SK-N-SH (cell line): Measurements from ENCODE around the gene TMEM44. TPM values are rescaled to one million over a fixed set of nuclear protein-coding genes. Genes with fewer than 3 reads are reported as not detected.

Experiments used
- CTCF ChIA-PET: fragments of 300-600, 350-600 bp; formaldehyde crosslinking; extraction: SDS; loops from one replicate; lab custom pipeline; 2021; lab: Yijun Ruan, JAX
- POLR2A ChIA-PET: fragments of 350-600 bp; sonication (Branson Sonifier 250); formaldehyde crosslinking; extraction: SDS; loops from one replicate; lab custom pipeline; 2020; ENCODE audit warnings: antibody characterized with exemption, inconsistent platforms; lab: Yijun Ruan, JAX
- DNase-seq: peaks from one replicate; pipeline ENCODE4 v3.0.0; 2012
- H2AFZ ChIP-seq: fragments of 200-600 bp; sonication (generic); 2 replicates; pipeline ENCODE4 v1.8.1; 2016; ENCODE audit warnings: antibody characterized with exemption, mild to moderate bottlenecking, low read depth
- H3F3A ChIP-seq: fragments of 200-600 bp; sonication (generic); replicated peaks from 2 replicates; pipeline ENCODE3; 2016; ENCODE audit warnings: antibody characterized with exemption, mild to moderate bottlenecking; ENCODE audit not compliant: insufficient read depth
- H3K27ac ChIP-seq, 2 experiments: fragments of 200-500 bp in 1 of 2; fragments of 200-600 bp in 1 of 2; sonication (Bioruptor generic) in 1 of 2; sonication (generic), shearing (Covaris generic) in 1 of 2; 2 replicates each; pipeline versions ENCODE4 v1.5.1 to v1.6.1; 2014 to 2016; ENCODE audit warnings: low read depth in 2 of 2, inconsistent platforms in 1 of 2, low read length in 1 of 2, mild to moderate bottlenecking in 1 of 2, mixed read lengths in 1 of 2
- H3K27me3 ChIP-seq: fragments of 200-600 bp; sonication (generic), shearing (Covaris generic); 2 replicates; pipeline ENCODE4 v1.6.1; 2016; ENCODE audit warnings: mixed run types; ENCODE audit not compliant: insufficient read depth
- H3K36me3 ChIP-seq, 2 experiments: fragments of 200-500 bp in 1 of 2; fragments of 200-600 bp in 1 of 2; sonication (Bioruptor generic) in 1 of 2; sonication (generic) in 1 of 2; replicated peaks in 1 of 2; 2 replicates each; pipeline versions ENCODE3 to v1.5.1; 2014 to 2016; ENCODE audit warnings: low read length in 1 of 2, mild to moderate bottlenecking in 1 of 2; ENCODE audit not compliant: insufficient read depth in 2 of 2, control insufficient read depth in 1 of 2
- H3K4me1 ChIP-seq, 2 experiments: fragments of 200-500 bp in 1 of 2; fragments of 200-600 bp in 1 of 2; sonication (Bioruptor generic) in 1 of 2; sonication (generic), shearing (Covaris generic) in 1 of 2; 2 replicates each; pipeline versions ENCODE4 v1.5.1 to v1.6.1; 2014 to 2016; ENCODE audit warnings: low read depth in 1 of 2, low read length in 1 of 2, mixed run types in 1 of 2; ENCODE audit not compliant: insufficient read depth in 2 of 2, control insufficient read depth in 1 of 2
- H3K4me2 ChIP-seq: fragments of 200-600 bp; sonication (generic), shearing (Covaris generic); 2 replicates; pipeline ENCODE4 v1.6.1; 2017; ENCODE audit warnings: mixed run types
- H3K4me3 ChIP-seq, 2 experiments: fragments of 200-500 bp in 1 of 2; fragments of 200-600 bp in 1 of 2; sonication (Bioruptor generic) in 1 of 2; sonication (generic), shearing (Covaris generic) in 1 of 2; 2 replicates each; pipeline versions ENCODE4 v1.5.1 to v1.8.1; 2014 to 2016; ENCODE audit warnings: low read depth in 2 of 2, inconsistent platforms in 1 of 2, low read length in 1 of 2, mild to moderate bottlenecking in 1 of 2, mixed read lengths in 1 of 2, moderate library complexity in 1 of 2
- H3K79me2 ChIP-seq: fragments of 200-600 bp; sonication (generic); 2 replicates; pipeline ENCODE4 v1.8.1; 2017; ENCODE audit warnings: mild to moderate bottlenecking; ENCODE audit not compliant: insufficient read depth
- H3K9ac ChIP-seq: fragments of 200-600 bp; sonication (generic); 2 replicates; pipeline ENCODE4 v1.6.1; 2017; ENCODE audit warnings: mixed run types
- H3K9me2 ChIP-seq: fragments of 200-600 bp; sonication (generic); 2 replicates; pipeline ENCODE4 v1.6.1; 2017; ENCODE audit warnings: mixed run types
- H3K9me3 ChIP-seq: fragments of 200-600 bp; sonication (generic); 2 replicates; pipeline ENCODE4 v1.6.1; 2017; ENCODE audit warnings: mixed run types, mild to moderate bottlenecking, moderate library complexity
- H4K20me1 ChIP-seq: fragments of 200-600 bp; sonication (generic); 2 replicates; pipeline ENCODE4 v1.6.1; 2017; ENCODE audit warnings: mild to moderate bottlenecking, mixed run types; ENCODE audit not compliant: insufficient read depth
- CTCF ChIP-seq: fragments of 200-600 bp; sonication (generic); IDR thresholded peaks from 2 replicates; pipeline ENCODE4 v1.6.1; 2017; ENCODE audit warnings: antibody characterized with exemption, mild to moderate bottlenecking, moderate library complexity
- ELF1 ChIP-seq: IDR thresholded peaks from 2 replicates; pipeline ENCODE4 v1.4.0; 2012
- FOXJ3 ChIP-seq: sonication (generic); formaldehyde crosslinking; IDR thresholded peaks from 2 replicates; pipeline ENCODE4 v1.5.1; 2020; ENCODE audit warnings: mild to moderate bottlenecking, missing genetic modification reagents
- GATA2 ChIP-seq: sonication (generic); formaldehyde crosslinking; IDR thresholded peaks from 2 replicates; pipeline ENCODE4 v1.5.0; 2020; ENCODE audit warnings: mild to moderate bottlenecking, missing genetic modification reagents
- ZBTB33 ChIP-seq: IDR thresholded peaks from 2 replicates; pipeline ENCODE4 v1.4.0; 2012; ENCODE audit warnings: low read depth, borderline replicate concordance
- WGBS: methylation state at CpG from one replicate; pipeline ENCODE4 v1.1.6; 2017; ENCODE audit warnings: low lambda C conversion rate; 5-methylcytosine and 5-hydroxymethylcytosine counted together
- polyA plus RNA-seq, 3 experiments: library from polyadenylated mRNA; depleted of rRNA; stranded (reverse); fragments of >200 nt; gene quantifications; 2 replicates each; pipeline ENCODE4 v1.2.3, GENCODE V29; 2012

TMEM44 gene
- polyA plus RNA-seq, 1 of the 3 experiments (the other 2 are of a cell fraction): 22.6 TPM

- ChIA-PET CTCF (interaction anchor here (0.8 to 3.5 kb wide), 4 partner anchors 9 to 120 kb away, joined by 3 to 31 read pairs (median 6); partner anchors contain the start of gene LSG1), POLR2A (no interaction called here)
- Histone ChIP-seq H4K20me1 (no peaks in the 10 kb centered on the region), H3K9me3 (no peaks in the 10 kb centered on the region), H2AFZ (no peak overlapping the region), H3K9ac (no peak overlapping the region), H3K4me3 (no peak overlapping the region), H3K9me2 (no peaks in the 10 kb centered on the region), H3K27me3 (no peaks in the 10 kb centered on the region), H3K4me1 (peaks cover 0 to 7% of the 10 kb centered on the region in 2 experiments; a peak in 1 of 4 replicates), H3K27ac (no peak overlapping the region), H3F3A (peaks cover 7% of the 10 kb centered on the region), H3K4me2 (no peak overlapping the region), H3K36me3 (peaks cover 0 to 8% of the 10 kb centered on the region in 2 experiments), H3K79me2 (no peaks in the 10 kb centered on the region)
- DNase-seq: no peak
- TF ChIP-seq CTCF (no peak), ZBTB33 (no peak), FOXJ3 (CRISPR knock-in tag) (no peak), GATA2 (no peak)
- 98% methylated on average over 19 of the region's 22 CpGs for WGBS
These were observed 29.1 kb downstream of the TMEM44 start for GRCh38 chr3:194604126-194604525.

GRCh38 chr3:194602669-194603171 lies 30.5 kb downstream of the TMEM44 start:
- Histone ChIP-seq H3K9me3 (no peaks in the 10 kb centered on the region), H3K4me2 (no peak overlapping the region), H3K27me3 (no peaks in the 10 kb centered on the region), H4K20me1 (no peaks in the 10 kb centered on the region), H3F3A (peaks cover 3% of the 10 kb centered on the region), H3K4me3 (no peak overlapping the region), H3K9ac (no peak overlapping the region), H3K4me1 (peaks cover 0 to 7% of the 10 kb centered on the region in 2 experiments; a peak in 1 of 4 replicates), H3K27ac (no peak overlapping the region), H3K9me2 (no peaks in the 10 kb centered on the region), H3K36me3 (peaks cover 0 to 8% of the 10 kb centered on the region in 2 experiments), H2AFZ (no peak overlapping the region), H3K79me2 (no peaks in the 10 kb centered on the region)
- ChIA-PET CTCF (interaction anchor here (0.8 to 1.1 kb wide), 3 partner anchors 9 to 20 kb away, joined by 3 to 5 read pairs (median 3); no protein-coding TSS in a partner anchor), POLR2A (no interaction called here)
- no peak for TF ChIP-seq ELF1
- WGBS: 97% methylated on average over 10 of the region's 10 CpGs
- no peak for DNase-seq
